Activated B cell treated with CpG ODN at 0.5 μM for 24 hours (primary cell): ENCODE results near the gene CRHBP. TPM values are rescaled to one million over a fixed set of nuclear protein-coding genes. Genes with fewer than 3 reads are reported as not detected.

Source experiments
- ATAC-seq: fragments of 200-7000 bp; cut with Tn5 transposase; one replicate; pipeline ENCODE4 v1.10.0; 2021; ENCODE audit warnings: low read depth, mild to moderate bottlenecking, moderate library complexity
- CTCF ChIA-PET: fragments of 350-600 bp; sonication (Branson Sonifier 250); formaldehyde crosslinking; loops from one replicate; lab custom pipeline; 2021; ENCODE audit warnings: antibody characterized with exemption; lab: Charles Lee
- POLR2A ChIA-PET: fragments of 350-600 bp; sonication (Branson Sonifier 250); formaldehyde crosslinking; loops from one replicate; lab custom pipeline; 2021; ENCODE audit warnings: antibody characterized with exemption; lab: Charles Lee
- DNase-seq: peaks from one replicate; pipeline ENCODE4 v3.0.0; 2022
- H3K27ac Mint-ChIP-seq: one replicate; pipeline ENCODE4 v1.8.0; 2020; ENCODE audit warnings: mixed read lengths
- H3K27me3 Mint-ChIP-seq: one replicate; pipeline ENCODE4 v1.8.0; 2021; ENCODE audit warnings: mixed read lengths
- H3K36me3 Mint-ChIP-seq: one replicate; pipeline ENCODE4 v1.8.0; 2021; ENCODE audit warnings: low read depth, mixed read lengths
- H3K4me1 Mint-ChIP-seq: one replicate; pipeline ENCODE4 v1.8.0; 2021; ENCODE audit warnings: mixed read lengths
- H3K4me3 Mint-ChIP-seq: one replicate; pipeline ENCODE4 v1.8.0; 2020; ENCODE audit warnings: mild to moderate bottlenecking, mixed read lengths
- H3K9me3 Mint-ChIP-seq: one replicate; pipeline ENCODE4 v1.8.0; 2020; ENCODE audit warnings: mixed read lengths
- intact Hi-C: fragments of 100-400 bp; cut with micrococcal nuclease; formaldehyde crosslinking; loops from one replicate; pipeline ENCODE4 v1.15.1; 2024
- total RNA-seq: library from RNA; stranded (reverse); gene quantifications from 2 replicates; pipeline ENCODE4 v1.2.3, GENCODE V29; 2022
- TF ChIP-seq, protein P1 (sequence below): fragments of 200-600 bp; IDR thresholded peaks from one replicate; pipeline ENCODE4 v1.8.0; 2022; ENCODE audit warnings: antibody characterized with exemption, mild to moderate bottlenecking

The CRHBP gene
- total RNA-seq, 1 donor from 2014 or later, result not detected

DNA sequence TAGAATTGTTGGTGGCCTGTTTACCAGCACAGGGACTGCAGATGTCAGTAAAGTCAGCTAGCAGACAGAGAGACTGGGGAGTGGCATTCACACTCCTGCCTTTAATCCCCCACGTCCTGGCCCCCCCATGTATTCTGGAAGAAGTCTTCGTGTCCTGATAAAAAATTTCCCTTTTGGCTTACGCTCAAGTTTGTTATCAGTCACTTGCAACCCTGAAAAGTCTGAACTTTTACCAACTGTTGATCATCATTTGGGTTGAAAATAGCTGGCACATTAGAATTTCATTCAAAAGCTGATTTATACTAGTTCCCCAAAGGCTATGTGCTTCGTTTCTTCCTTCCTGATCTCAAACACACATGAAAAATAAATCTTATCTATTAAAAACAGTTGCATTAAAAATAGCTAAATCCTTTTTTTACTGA is 5.8 kb upstream of the CRHBP start:
- ChIA-PET POLR2A (no interaction called here), CTCF (no interaction called here)
- Mint-ChIP-seq H3K9me3 (peaks cover 2% of the 10 kb centered on the region), H3K27ac (no peak overlapping the region), H3K36me3 (no peaks in the 10 kb centered on the region), H3K4me1 (no peaks in the 10 kb centered on the region), H3K27me3 (peaks cover 15% of the 10 kb centered on the region), H3K4me3 (no peak overlapping the region)
- DNase-seq (no peak), ATAC-seq (no peak)
- TF ChIP-seq, protein P1, sequence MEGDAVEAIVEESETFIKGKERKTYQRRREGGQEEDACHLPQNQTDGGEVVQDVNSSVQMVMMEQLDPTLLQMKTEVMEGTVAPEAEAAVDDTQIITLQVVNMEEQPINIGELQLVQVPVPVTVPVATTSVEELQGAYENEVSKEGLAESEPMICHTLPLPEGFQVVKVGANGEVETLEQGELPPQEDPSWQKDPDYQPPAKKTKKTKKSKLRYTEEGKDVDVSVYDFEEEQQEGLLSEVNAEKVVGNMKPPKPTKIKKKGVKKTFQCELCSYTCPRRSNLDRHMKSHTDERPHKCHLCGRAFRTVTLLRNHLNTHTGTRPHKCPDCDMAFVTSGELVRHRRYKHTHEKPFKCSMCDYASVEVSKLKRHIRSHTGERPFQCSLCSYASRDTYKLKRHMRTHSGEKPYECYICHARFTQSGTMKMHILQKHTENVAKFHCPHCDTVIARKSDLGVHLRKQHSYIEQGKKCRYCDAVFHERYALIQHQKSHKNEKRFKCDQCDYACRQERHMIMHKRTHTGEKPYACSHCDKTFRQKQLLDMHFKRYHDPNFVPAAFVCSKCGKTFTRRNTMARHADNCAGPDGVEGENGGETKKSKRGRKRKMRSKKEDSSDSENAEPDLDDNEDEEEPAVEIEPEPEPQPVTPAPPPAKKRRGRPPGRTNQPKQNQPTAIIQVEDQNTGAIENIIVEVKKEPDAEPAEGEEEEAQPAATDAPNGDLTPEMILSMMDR, result no peak
- intact Hi-C loops, result no loop called here

DNA sequence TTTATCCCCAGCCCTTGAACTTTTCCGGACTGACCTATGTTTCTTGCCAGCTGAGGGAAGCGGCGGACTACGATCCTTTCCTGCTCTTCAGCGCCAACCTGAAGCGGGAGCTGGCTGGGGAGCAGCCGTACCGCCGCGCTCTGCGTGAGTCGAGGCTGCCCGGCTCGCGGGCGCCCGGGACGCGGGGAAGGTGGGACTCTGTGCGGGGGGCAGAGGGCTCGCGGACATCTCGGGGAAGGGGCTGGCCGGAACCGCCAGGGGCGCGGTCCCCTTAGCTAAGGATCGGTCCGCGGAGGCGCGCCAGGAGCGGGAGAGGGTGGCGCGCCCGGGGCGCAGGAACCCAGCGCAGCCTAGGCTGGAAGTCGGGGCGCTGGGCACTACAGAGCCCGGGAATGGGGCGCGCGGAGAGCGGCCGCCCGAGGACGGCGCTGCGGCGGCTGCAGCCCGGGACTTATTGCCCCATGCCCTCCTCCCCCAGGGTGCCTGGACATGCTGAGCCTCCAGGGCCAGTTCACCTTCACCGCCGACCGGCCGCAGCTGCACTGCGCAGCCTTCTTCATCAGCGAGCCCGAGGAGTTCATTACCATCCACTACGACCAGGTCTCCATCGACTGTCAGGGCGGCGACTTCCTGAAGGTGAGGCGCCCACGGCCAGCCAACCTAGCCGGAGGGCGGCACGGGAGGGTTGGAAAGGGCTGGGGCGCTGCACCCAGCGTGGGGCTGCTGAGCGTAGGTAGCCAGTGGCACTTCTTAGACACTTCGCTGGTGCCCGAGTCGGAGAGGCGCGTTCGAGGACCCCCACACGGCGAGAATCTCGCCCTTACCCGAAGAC is 922 bp downstream of the CRHBP start:
- intact Hi-C loops, result no loop called here

DNA sequence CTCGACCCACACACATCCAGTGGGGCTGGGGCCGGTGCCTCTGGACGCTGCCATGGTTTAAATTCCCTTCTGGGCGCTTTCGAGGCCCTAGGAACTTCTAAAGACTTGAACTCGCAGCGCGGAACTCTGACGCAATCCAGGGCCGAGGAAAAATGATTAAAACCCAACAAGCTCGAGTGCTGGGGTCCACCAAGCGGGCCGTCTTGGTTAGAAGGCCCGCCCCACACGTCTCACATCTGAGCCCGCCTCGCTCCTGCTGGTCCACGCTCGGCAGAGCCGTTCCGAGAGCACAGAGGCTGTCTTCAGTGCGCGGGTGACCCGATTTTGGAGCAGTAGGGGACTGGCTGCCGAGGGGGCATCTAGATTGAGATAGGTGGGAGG is 1.5 kb downstream of the CRHBP start:
- H3K4me3 Mint-ChIP-seq, result no peak overlapping the region
- H3K4me1 Mint-ChIP-seq, result peaks cover 11% of the 10 kb centered on the region
- ChIA-PET CTCF (no interaction called here), POLR2A (no interaction called here)
- TF ChIP-seq, protein P1, result no peak
- H3K27ac Mint-ChIP-seq, result no peak overlapping the region
- no peaks in the 10 kb centered on the region for H3K36me3 Mint-ChIP-seq
- intact Hi-C loops, result no loop called here
- DNase-seq (no peak), ATAC-seq (no peak)
- no peaks in the 10 kb centered on the region for H3K9me3 Mint-ChIP-seq
- H3K27me3 Mint-ChIP-seq, result peaks cover 32% of the 10 kb centered on the region

More for the DNA sequence above, 922 bp downstream of the CRHBP start:
- ATAC-seq, result no peak
- Mint-ChIP-seq H3K4me3 (no peak overlapping the region), H3K4me1 (peaks cover 11% of the 10 kb centered on the region), H3K9me3 (peaks cover under 1% of the 10 kb centered on the region), H3K36me3 (no peaks in the 10 kb centered on the region), H3K27me3 (peaks cover 33% of the 10 kb centered on the region), H3K27ac (no peak overlapping the region)
- POLR2A ChIA-PET, result no interaction called here
- DNase-seq, result no peak
- TF ChIP-seq, protein P1, result no peak
- CTCF ChIA-PET, result no interaction called here

DNA sequence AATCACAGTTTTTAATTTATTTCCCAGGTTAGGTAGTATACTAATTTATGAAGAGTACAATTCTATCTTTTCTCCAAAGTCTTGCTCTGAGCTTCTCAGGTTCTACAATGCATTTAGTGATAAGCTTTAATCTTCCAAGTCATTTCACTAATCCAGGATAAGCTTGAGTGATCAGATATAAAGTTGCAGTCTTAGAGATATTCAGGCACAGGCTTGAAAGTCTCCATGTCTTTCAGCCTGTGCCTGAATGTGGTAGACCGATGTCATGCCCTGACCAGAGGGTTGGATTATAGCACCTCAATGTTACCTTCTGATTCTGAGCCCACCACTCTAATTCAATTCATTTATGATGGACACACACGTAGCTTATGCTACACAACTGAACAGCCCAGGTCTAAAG is 3.2 kb downstream of the CRHBP start:
- TF ChIP-seq, protein P1, result no peak
- intact Hi-C loops, result no loop called here
- no peak for ATAC-seq
- ChIA-PET POLR2A (no interaction called here), CTCF (no interaction called here)
- Mint-ChIP-seq H3K4me1 (peaks cover 11% of the 10 kb centered on the region), H3K27me3 (peaks cover 33% of the 10 kb centered on the region), H3K27ac (no peak overlapping the region), H3K36me3 (no peaks in the 10 kb centered on the region), H3K9me3 (no peaks in the 10 kb centered on the region), H3K4me3 (no peak overlapping the region)
- DNase-seq, result no peak

DNA sequence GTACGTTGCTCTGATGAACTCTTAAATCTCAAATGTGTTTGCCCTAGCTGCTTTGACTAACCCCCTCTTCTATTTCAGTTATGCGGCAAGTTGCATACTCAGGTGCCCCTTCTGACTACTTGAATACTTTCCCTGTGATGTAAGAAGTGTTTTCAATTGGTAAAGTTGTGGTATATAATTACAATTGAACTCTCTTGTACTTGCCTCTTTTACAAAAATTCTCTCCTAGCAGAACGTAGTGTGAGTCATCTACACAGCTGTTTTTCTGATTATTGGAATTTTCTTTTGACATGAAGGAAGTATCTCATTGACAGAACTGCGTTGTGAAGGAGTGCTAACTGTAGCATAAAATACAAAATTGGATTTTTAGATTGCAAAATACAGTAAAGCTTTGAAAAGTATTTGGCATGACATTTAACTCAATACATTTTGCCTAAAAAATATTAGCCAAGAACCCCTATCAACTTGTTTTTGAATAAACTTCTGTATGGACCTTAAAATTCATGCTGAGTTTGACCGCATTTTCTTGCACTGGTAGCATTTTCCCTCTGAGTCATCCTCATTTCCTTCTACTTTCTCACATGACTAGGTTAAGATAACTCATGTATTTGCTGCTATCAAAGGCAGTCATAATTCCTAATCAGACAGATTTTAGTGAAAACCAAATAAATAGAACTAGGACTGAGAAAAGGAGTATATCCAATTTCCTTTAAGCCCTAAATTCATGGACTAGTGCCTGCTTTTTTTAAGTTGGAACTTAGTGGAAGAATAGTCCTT is 6.3 kb downstream of the CRHBP start:
- intact Hi-C loops, result no loop called here
- TF ChIP-seq, protein P1, result no peak
- ChIA-PET CTCF (interaction anchor here (1.0 kb wide), 1 partner anchor 101 kb away, joined by 3 read pairs; no protein-coding TSS in a partner anchor), POLR2A (no interaction called here)
- H3K27ac Mint-ChIP-seq, result no peak overlapping the region
- peaks cover 17% of the 10 kb centered on the region for H3K27me3 Mint-ChIP-seq
- ATAC-seq, result no peak
- peaks cover 5% of the 10 kb centered on the region for H3K4me1 Mint-ChIP-seq
- H3K4me3 Mint-ChIP-seq, result no peak overlapping the region
- no peak for DNase-seq
- no peaks in the 10 kb centered on the region for H3K9me3 Mint-ChIP-seq
- no peaks in the 10 kb centered on the region for H3K36me3 Mint-ChIP-seq
